ENCODE measurements around the gene RPRML. TPM values are rescaled to one million over a fixed set of nuclear protein-coding genes. Genes with fewer than 3 reads are reported as not detected.
"Not testable (repeated sequence)": the region's sequence is repeated elsewhere in the genome, so short reads cannot be mapped to it uniquely, and the experiment has no call there.

Gene RPRML
- total RNA-seq, 1 experiment from 2014 or later: not detected

DNA sequence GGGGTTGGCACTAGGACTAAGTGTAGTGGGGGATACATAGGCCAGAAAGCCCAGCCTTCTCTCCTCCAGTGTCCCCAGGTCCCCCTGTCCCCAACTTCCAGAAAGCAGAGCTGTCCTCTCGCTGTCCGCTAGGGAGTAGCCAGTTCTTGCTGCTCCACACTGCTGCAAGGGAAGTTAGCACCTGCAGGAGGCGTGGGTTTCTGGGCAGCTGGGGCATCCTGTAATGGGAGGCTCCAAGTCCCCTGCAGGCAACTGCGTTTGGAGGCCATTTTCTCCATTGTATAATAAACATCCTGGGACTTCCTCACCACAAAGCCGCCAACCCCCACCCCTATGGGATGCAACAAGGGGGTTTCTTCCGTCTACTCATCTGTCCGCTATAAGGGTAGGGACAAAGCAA lies 1.7 kb downstream of the RPRML start:
- no peak for DNase-seq (ENCODE audit: low read depth)

DNA sequence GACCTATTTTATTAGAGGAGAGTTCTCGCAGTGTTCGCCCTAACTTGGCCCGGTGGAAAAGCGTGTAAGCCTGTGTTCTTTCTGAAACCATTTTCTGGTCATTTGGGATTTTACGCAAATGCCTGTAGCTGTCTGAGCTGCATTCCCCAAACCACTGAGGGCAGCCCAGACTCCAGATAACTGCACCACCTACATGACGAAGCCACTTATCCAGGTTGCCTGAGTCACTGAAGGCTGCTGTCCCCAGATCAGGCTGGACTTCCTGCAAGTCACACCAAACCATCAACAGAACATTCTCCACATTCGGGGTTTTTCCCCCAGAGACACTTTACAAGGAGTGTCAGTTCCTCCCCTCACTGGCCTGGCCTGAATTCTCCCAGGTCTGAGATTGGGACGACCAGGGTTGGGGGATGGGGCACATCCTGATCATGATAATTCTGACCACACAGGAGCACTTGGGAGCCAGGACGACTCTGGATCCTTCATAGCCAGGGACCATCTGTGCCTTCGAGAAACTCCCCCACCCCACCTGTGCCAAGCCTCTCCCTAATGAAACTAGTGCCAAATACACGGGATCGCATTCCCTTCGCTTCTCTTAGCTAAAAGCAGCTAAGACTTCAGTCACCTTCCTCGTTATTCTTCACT lies 2.3 kb downstream of the RPRML start:
- no peak for DNase-seq (ENCODE audit: low read depth)

GRCh38 chr17:46975287-46975686 lies 3.8 kb downstream of the RPRML start:
- no peak for DNase-seq (ENCODE audit: low read depth)

DNA sequence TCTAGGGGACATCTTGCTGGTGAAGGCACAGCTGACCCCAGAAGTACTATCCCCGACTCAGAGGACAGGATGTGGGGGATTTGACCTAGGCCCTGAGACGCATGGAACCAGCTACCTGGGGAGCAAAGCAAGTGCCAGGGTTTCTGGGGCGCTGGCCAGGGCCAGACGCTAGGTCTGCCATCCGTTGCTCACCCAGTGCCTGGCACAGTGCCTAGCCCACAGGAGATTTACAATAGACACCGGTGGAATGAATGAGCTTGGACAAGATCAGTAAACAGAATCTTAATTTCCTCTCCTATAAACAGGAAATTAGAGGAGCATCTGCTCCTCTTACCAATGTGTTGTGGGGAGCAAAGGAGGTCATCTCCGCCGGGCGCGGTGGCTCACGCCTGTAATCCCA lies 5.0 kb downstream of the RPRML start:
- DNase-seq (ENCODE audit: low read depth): no peak

DNA sequence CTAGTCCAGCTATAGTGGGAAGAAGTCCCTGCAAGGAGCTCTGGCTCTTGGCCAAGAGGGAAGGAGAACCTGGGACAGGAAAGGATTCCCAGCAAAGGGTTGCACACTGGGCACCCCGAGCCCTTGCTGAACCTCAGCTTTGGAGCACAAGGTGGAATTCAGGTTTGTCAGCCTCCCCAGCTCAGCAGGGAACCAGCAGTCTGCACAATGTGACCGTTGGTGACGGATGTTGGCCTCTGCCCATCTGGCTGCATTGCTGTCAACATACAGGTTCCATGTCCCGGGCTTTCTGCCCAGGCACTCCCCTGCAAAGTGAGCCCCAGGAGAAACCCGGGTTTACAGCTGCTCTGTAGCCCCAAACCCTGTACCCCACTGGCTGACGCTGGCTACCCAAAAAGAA lies 6.7 kb downstream of the RPRML start:
- DNase-seq (ENCODE audit: low read depth): no peak

GRCh38 chr17:46971647-46972300 lies 7.3 kb downstream of the RPRML start:
- no peak for DNase-seq (ENCODE audit: low read depth)

DNA sequence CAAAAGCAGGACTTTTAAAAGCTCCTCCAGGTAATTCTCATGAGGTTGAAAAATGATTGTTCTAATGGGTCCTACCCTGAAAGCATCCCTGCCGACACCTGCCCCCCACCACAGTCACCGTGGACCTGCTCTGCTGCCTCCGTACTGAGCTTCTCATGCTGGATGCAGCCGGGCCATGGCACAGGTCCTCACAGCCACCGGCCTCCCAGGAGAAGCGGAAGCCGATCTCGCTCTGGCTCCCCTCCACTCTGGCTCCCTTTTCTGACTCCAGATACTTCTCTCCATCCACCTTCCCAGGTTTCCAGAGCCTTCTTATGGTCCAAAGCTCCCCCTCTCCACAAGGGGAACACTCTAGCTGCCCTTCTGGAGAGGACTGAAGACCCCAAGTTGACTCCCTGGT lies 10.2 kb downstream of the RPRML start:
- no peak for DNase-seq (ENCODE audit: low read depth)

- no peak for DNase-seq (ENCODE audit: low read depth)
These were observed 10.7 kb downstream of the RPRML start for GRCh38 chr17:46968224-46968834.

DNA sequence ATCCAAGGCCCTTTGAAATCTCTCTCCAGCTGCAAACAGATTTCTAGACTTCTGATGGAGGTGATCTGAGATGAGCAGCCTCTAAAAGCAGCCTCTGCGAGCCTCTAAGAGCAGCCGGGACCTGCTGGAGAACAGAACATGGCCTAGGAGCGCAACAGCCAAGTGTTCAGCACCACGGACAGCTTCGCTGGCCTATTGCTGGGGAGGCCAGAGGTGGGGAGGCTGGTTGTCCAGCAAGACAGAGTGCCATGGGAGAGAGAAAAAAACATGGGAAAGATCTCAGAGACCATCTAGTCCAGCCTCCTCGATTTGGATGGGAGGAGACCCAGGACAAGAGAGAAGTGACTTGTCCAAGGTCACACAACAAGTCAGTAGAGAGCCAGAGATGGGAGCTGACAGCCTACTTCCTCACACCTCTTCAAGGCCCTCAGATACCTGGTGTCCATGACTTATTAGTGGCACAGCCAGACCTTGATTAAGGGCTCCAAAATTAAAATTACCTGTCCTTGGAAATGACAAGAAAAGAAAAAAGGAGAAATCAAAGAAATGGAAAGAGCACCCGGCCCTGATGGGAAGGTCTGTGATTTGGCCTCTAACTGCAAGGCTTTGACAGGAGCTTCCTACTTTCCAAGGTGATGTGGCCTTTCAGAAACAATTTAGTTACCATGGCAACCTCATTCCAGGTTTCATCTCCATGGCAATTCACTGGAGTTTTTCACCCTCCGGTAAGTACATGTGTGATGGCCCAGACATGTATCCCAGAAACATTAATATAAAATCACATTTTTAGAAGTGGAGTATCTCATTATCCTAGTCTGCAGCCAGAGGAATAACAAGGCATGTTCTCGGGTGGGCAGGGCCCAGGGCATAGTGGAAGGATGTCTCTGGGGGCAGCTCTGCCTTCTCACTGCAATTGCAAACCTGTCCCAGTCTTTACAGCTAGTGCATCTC lies 14.5 kb downstream of the RPRML start:
- no peak for DNase-seq (ENCODE audit: low read depth)

DNA sequence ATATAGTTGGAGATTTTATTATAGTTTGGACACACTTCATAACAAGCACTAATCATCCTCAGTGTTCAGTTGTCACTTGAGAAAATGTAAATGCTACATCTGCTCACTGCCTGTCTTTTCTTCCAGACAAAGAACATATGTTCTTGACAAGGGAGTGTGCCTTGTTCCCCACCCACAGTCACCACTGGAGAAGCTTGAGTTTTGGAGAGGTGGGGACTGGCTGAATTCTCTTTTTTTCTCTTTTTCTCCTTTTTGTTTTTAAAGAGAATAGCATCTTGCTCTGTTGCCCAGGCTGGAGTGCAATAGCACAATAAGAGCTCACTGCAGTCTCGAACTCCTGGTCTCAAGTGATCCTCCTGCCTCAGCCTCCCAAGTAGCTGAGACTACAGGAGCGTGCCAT lies 15.5 kb downstream of the RPRML start:
- DNase-seq (ENCODE audit: low read depth): no peak

DNA sequence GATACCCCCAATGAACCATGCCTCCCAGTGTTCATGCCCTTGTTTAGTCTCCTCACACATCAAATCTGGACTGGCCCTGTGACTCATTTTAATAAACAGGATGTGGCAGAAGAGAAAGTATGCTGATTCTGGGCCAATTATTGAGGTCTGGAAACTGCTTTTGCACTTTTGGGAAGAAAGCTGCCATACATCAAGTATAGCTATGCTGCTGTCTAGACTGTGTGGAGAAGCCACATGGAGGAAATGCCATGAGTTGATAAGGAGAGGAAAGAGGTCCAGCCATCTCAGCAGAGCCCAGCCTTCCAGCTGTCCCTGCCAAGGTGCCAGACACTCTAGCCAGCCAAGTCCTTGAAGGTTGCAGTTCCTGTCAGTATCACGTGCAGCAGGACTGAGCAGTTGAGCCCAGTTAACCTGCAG lies 16.7 kb downstream of the RPRML start:
- peak; percentile 61 for DNase-seq (ENCODE audit: low read depth)

- DNase-seq (ENCODE audit: low read depth): no peak
These were observed 18.9 kb downstream of the RPRML start for GRCh38 chr17:46960152-46960551.

DNA sequence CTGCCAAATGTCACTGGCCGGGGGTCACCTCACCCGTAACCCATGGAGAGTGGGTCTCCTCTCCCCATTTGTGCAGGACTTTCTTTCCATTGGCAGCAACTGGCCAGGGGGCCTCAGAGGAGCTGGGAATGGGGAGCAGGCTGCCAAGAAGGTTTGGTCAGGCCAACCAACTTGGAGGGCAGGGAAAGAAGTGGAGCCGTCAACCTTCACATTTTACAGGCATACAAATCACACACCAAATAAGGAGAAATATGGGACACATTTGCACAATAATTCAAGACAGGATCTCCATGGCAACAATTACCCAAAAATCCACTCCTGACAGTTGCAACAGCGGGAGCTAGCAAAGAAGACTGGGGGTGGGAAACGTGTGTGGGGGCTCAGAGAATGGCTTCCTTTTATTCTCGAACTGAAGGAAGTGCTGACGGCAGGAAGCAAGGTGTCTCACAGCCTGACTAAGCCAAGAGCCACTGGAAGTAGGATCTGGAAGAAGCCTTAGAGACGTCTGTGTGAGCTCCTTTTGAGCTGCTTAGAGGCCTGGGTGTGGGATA lies 20.9 kb downstream of the RPRML start:
- no peak for DNase-seq (ENCODE audit: low read depth)

GRCh38 chr17:46953191-46953590 lies 25.9 kb downstream of the RPRML start:
- not testable (repeated sequence) for DNase-seq (ENCODE audit: low read depth)

- DNase-seq (ENCODE audit: low read depth): no peak
These were observed 26.9 kb downstream of the RPRML start for GRCh38 chr17:46952115-46952514.

DNA sequence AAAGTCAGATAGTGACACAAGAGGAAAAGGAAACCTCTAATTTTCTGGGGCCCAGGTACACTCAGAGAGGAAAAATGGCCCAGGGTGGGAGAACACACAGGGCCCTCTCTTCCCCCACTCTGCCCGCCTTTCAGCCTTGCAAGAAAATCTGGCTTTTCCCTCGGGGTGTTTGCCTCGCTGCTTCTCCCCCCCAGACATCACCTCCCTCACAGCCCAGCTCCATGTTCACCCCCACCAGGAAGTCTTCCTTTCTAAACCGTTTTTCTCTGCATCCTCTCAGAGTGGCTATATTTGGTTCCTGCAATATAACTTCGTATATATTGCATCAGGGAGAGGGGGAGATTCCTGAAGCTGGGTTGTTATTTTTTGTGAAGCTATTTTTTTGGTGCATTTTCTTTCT lies 27.3 kb downstream of the RPRML start:
- DNase-seq (ENCODE audit: low read depth): no peak

- DNase-seq (ENCODE audit: low read depth): no peak
These were observed 27.9 kb downstream of the RPRML start for GRCh38 chr17:46950997-46951621.

GRCh38 chr17:46950342-46950996 lies 28.6 kb downstream of the RPRML start:
- DNase-seq (ENCODE audit: low read depth): no peak

GRCh38 chr17:46949291-46950174 lies 29.5 kb downstream of the RPRML start:
- peak; percentile 29 for DNase-seq (ENCODE audit: low read depth)

All from HT1080 (cell line).